Measurements from ENCODE around the gene SRPRB.

DNA sequence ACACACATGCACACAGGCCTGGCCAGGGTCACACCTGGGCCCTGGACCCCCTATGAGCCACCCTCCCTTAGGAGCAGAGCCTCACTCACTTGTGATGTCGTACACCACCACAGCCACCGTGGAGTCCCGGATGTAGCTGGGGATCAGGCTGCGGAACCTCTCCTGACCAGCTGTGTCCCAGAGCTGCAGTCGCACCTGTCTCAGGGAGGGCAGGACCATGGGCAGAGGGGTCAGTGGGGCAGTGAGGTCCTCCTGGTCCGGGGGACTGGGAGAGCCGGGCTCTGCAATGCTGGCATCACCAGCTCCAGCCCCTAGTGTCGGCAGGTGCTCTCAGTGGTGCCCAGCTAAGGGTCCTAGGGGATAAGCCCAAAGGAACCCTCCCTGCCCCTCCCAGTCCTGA lies 35.6 kb downstream of the SRPRB start:
- TF ChIP-seq, protein P1, sequence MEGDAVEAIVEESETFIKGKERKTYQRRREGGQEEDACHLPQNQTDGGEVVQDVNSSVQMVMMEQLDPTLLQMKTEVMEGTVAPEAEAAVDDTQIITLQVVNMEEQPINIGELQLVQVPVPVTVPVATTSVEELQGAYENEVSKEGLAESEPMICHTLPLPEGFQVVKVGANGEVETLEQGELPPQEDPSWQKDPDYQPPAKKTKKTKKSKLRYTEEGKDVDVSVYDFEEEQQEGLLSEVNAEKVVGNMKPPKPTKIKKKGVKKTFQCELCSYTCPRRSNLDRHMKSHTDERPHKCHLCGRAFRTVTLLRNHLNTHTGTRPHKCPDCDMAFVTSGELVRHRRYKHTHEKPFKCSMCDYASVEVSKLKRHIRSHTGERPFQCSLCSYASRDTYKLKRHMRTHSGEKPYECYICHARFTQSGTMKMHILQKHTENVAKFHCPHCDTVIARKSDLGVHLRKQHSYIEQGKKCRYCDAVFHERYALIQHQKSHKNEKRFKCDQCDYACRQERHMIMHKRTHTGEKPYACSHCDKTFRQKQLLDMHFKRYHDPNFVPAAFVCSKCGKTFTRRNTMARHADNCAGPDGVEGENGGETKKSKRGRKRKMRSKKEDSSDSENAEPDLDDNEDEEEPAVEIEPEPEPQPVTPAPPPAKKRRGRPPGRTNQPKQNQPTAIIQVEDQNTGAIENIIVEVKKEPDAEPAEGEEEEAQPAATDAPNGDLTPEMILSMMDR (IDR thresholded peaks at IDR 0.05; ENCODE audit: insufficient read depth, low read length): no peak
- no peak for TF ChIP-seq POLR2AphosphoS5 (IDR thresholded peaks at IDR 0.05; ENCODE audit: low read depth)

All from HL-60 (cell line).